DMS79 (cell line): ENCODE data around the gene AP3S1.
A peak's percentile ranks its signal among the peaks of the same experiment; 100 is the strongest.
"Not testable (repeated sequence)": the region's sequence is repeated elsewhere in the genome, so short reads cannot be mapped to it uniquely, and the experiment has no call there.

ENCODE experiments used
- DNase-seq: peaks from one replicate; lab custom pipeline; 2025; lab: John Stamatoyannopoulos, UW

The AP3S1 gene

DNA sequence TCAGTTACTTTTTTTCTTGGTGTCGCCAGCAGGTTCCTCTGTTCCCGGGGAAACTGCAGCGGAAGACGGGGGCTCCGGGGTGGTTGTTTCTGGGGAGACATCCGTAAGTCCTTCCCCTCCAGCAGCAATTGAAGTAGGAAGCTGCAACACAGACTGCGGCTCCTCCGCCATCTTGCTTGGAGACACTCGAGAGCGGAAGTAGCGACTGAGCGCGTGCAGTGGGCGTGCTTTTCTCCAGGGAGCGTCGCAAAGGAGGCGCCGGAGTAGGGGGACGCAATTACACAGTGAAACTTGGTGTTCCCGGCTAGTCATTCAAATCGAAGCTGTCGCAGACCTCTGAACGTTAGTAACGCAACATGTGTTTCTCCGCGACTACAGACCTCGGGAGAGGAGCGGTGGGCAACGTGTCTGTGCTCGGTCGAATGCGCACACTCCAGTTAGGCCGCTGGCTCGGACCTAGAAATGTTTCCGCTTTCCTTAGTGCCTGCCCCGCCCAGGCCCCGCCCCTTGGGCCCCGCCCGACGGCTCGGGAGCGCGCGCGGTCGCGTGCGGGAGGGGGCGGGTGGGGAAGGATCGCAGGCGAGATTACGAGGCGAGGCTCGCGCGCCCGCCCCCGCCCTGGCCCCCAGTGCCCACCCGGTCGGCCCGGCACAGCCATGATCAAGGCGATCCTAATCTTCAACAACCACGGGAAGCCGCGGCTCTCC, at the start of gene AP3S1, which contains the start of gene ATG12:
AP3S1 (plus strand) TSS at position 554 of the 707 bp plus-strand sequence; CDS start at position 657, 103 bp downstream.
ATG12 (minus strand) TSS at position 184 of the 707 bp plus-strand sequence; CDS start at position 171, 13 bp downstream.
- DNase-seq, result peak; percentile 70

DNA sequence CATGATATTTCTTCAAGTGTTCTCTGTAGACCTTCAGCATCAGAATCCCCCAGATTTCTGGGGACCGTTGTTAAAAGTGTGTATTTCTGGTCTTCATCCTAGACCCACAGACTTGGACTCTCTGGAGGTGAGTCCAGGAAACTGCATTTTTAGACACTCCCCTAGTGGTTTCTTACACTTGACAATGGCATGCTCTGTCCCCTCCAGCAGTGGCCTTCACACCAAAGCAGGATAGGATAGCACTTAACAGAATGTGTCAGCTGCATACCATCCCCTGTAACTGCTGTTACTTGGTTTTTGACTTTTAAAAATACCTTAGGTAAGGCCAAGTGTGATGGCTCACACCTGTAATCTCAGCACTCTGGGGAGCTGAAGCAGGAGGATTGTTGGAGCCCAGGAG, 46.0 kb upstream of the AP3S1 start:
- DNase-seq, result no peak

DNA sequence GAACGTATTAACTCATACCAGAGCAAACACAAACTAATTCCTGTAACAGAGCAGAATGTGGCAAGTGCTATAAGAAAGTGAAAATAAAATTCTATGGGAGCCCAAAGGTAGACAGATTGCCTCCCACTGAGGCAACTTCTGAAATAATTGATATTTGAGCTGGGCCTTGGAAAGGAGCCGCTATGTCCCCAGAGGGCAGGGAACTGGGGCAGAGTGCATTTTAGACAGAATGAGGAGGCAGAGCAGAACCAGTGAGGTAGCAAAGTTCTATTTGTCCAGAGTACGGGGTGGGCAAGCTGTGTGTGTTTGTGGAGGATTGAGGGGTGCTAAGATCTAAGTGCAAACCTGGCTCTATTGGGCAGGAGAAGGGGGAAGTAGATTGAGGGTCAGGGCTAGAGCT, 45.1 kb upstream of the AP3S1 start:
- no peak for DNase-seq

DNA sequence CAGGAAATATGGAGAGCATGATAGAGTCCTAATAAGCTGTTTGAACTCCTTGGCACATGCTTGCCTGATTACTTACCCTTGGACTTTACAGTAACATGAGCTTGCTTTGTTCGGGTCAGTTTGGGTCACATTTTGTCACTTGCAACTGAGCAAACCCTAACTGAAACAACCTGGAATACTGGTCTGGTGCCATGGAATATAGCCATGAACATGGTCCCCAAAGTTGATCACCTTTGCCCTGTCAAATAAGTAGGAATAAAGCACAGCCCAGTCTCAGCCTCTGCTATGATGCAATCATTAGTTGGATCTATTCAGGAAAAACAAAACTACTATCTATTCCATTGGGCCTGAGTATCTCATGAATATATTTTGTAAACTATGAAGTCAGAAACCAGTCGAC, 43.5 kb upstream of the AP3S1 start:
- no peak for DNase-seq

DNA sequence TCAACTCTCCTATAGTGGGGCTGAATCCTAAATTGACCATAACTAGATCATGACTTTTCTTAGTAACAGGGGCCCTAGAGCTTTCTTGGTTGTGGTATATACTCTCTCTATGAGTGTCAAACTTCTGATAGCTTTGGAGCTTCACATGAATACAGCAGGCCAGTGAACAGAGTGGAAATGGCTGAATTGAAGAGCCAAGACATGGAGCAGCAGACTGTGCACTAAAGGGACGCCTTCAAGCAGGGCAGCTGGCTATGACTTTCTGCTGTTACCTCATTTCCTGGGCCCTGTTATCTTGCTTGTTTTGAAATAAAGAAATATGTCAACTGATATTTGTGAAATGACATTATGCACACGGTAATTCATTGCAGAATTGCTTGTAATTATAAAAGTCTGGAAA, 41.6 kb upstream of the AP3S1 start:
- no peak for DNase-seq

DNA sequence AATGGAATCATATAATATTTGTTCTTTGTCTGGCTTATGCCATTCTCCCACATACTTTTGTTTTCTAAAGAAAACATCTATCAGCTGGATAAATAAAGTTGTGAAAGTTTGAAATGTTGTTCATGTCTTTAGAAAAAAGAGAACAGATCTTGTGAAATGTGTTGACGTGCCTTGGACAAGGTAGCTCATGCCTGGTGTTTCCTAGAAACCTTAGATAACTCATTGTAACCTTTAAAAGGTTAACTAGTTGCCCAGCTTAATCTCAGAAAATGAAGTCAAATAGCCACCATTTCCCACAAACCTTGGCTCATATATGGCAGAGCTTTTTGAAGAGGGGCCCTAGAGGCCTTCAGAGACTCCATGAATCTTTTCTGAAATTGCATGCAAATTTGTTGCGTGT, 40.6 kb upstream of the AP3S1 start:
- no peak for DNase-seq

DNA sequence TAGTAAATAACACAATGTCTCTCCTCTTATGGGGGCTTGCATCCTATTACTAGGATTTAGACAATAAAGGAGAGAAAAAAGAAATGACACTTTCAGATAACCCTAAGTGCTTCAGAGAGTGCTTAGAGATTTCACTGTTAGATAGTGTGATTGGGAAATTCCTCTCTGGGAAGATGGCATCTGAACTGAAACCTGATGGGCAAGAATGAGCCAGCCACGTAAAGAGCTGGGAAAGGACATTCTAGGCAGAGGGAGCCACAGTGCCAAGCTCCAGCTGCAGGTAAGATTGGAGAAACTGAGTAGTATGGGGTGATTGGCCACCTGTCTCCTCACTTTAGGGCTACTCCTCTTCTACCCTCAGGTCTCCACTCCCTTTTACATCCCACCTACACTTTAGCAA, 39.8 kb upstream of the AP3S1 start:
- DNase-seq, result no peak

DNA sequence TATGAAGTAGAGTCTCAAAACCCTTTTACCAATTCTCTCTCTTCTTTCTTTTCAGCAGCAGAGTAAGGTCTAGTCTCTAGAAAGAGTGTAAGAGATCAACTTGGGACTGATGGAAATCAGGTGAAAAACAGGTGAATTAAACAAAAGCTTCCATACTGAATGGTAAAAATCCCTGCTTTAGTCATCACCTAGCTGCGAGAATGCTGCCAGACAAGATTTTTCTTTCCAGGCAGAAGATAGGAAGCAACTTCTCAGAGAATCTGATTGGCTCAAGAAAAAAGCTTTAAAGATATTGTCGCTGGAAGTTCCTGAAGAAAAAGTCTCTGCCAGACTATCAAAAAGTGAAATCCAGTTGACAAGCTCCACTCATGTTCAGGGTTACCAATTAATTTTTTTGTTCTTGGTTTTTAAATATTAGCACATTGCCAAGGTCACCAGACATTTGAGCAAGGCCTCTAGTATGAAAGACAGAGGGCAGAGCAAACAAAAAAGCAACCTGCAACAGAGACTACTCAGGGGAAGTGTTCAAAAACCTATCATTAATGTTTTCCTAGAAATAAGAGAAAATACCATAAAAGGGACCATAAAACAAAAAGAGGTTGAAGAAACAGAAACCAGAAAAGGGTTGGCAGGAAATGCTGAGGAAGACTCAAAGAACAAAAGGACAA, 34.6 kb upstream of the AP3S1 start:
- no peak for DNase-seq

DNA sequence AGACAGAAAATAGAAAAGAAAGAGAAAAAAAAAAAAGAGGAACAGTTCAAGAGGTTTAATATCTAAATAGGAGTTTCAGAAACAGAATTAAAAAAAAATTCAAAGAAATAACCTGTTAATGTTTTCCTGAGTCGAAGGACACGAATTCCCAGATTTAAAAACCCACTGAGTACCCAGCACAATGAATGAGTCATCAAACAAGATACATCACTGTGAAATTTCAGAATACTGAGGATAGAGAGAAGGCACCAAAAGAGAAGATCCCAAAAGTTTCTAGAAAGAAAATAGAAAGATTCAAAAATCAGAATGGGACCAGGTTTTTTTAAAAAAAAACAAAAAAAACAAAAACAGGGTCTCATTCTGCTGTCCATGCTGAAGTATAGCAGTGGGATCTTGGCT, 34.1 kb upstream of the AP3S1 start:
- DNase-seq, result no peak

DNA sequence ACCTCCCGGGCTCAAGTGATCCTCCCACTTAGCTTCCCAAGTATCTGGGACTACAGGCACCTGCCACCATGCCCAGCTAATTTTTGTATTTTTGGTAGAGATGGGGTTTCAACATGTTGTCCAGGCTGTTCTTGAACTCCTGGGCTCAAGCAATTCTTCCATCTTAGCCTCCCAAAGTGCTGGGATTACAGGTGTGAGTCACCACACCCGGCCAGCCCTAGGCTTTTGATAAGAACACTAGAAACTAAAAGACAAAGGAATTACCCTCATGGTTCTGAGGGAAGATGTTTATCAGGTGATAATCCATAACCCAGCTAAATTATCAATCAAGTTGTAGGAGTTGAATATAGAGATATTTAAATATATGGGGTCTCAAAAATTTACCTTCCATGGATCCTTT, 33.7 kb upstream of the AP3S1 start:
- not testable (repeated sequence) for DNase-seq

DNA sequence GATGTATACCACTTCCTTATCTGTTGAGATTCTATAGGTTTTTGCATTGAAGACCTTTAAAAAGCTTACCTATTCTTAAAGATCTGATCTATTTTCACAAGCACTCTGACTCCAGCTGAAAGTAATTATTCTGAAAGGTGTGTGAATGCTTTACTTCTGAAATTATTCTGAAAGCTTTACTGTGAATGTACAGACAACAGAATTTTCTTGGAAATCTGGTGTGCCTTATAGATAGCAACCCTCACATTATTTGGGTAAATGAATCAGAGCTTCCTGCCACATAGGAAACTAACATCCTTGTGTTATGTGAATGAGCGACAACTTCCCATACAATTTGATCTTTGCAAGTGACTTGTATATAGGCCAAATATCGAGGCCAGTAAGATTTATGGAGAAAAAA, 31.8 kb upstream of the AP3S1 start:
- no peak for DNase-seq

DNA sequence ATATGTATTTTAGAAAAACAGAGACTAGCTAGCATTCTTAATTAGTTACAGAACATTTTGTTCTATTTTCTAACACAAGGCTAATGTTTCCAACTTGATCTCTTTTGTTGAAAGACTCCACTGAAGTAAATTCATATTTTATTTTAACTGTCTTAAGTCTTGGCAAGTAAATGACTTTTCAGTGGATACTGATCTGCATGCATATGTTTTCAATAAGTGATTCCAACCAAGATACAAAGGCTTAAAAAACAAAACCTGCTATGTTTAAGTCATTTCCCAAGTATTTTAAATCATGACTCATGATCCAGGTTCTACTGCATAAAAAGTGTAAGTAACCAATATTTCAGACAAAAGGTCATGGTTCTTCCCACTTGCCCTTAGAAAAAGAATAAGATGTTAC, 31.0 kb upstream of the AP3S1 start:
- no peak for DNase-seq

DNA sequence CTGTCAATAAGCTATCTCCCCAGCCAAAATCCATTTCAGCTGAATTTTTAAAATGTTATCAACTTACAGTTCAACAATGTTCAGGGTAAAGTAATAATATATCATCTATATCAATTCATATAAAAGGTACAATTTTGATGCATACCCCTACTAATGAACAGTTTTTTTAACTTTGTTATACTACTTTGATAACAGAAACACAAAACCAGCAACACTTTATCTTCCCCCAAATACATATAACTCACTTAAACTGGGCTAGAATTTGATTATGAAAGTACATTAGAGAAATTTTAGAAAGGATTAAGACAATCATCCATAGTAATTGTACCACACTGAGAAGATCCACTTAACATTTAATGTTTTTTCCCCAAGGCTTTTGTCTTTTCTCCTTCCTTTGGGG, 30.3 kb upstream of the AP3S1 start:
- DNase-seq, result no peak

DNA sequence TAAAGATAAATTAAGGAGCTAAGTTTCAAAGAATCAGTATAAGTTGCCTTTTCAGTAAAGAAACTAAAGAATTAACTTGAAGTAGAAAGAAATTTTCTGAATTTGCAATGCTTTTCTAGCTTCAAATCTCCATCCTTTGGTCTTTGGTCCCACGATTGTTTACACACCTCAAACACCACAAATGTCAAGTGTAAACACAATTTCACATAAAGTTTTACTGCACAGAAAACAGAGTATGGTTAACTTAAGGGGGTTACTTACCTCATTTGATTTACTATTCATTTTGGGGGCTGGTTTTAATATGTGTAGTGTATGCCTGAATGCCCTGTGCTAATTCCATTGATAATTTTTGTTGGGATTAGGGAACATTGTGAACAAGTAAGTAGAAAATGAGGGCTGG, 29.4 kb upstream of the AP3S1 start:
- DNase-seq, result no peak

DNA sequence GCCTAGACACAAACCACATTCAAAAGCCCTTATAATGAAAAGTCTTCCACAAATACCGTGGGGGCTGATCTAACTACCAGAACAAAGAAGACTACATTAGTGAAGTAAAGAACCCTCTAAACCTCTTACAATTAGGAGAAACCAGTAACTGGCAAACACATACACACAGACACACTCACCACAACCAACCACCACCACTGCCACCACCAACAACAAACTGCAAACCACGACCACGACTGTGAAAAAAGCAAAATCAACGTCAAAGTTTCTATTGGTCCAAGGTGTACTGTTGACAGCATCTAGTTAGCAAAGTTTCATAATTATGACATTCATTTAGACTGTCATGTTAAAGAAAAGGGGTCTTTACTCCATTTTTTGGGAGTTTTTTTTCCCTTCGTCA, 28.0 kb upstream of the AP3S1 start:
- DNase-seq, result no peak

DNA sequence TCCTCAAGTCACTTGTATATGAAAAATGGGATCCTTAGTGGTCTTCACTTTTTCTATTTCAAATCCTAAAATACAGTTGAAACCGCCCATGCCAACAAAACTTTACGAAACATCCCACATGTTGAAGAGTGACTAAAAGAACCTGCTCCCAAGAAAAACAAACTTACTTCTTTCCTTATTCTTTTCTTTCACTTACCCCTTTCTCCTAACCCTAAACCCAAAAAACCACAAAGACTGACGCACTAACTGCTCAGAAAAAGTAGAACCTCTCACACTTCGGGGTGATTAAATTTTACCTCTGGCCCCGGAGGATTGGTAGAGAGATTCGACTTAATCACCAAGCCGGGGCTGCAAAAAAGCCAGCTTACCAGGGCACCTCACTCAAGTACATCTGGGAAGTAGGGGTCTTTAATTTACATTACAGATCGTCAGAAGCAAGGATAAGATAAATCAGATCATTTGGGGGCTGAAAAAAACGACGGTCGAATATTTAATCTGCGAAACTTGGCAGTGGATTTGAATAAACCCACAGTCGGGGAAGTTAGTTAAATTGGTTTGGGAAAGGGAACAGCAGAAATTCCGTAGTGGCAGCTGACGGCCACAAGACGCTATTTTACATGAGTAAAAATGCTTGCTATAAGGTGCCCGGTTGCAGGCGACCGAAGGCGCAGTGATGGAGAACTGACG, 26.6 kb upstream of the AP3S1 start:
- no peak for DNase-seq

DNA sequence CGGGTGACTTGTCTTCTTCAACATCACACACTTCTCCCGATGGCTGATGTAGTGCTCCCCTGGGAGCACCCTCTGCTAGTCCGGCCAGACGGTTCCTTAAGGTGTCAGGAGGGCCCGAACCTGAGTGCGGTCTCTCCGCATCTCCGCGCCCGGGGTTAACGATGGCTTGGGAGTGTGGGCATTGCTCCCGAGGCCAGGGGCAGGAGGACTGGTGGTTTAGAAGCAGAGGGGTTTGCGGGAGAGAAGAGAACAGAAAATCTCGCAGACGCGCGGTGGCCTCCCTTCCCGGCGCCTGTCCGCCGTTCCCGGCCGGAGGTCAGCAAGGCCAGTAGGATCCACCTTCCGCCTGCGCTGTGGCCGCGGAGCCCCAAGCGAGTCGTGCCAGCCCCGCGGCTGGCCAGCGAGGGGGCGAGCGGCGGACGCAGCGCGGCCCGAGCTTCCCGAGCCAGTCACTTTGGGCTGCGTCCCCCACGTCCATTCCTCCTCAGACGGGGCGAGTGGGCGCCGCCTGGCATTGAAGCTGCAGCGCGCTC, 26.0 kb upstream of the AP3S1 start:
- DNase-seq, result no peak

DNA sequence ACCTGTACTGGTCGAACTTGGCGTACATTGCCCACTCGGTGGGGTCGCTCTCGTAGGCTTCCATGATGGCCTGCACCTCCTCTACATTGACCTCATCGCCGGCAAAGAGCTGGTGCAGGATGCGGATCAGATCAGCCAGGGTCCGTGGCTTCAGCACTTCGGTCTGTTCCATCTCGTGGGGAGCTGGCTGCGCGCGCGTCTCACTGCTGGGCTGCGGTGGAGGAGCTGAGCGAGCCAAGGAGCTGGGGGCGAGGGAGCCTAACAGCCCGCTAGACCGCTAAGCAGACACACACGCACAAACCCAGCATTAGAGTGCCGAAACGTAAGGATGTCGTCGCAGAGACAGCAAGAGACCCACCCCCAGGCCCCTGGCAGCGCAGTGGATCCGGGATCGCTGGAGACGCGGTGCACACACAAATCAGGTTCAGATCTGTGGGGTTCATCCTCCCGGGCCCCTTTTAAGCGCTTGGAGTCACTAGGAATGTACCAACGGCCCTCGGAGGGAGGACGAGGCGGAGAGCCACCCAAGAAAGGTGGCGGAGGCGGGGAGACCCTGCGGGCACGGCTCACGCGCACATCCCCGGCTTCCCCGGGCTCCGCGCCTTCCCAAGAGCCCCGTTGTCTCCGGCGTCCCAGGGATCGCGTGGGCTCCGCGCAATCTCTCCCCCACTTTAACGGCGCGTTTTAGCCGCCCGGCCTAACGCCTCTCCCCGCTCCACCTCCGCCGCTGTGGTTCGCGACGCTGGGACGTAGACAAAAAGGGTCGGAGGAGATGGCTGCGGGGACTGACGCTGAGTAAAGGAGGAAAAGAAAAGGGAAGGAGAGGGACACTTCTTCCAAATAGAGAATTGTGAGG, 25.3 kb upstream of the AP3S1 start, which contains the start of gene CDO1:
CDO1 (minus strand) TSS at position 434 of the 856 bp plus-strand sequence; CDS start at position 172, 262 bp downstream.
- DNase-seq, result no peak

DNA sequence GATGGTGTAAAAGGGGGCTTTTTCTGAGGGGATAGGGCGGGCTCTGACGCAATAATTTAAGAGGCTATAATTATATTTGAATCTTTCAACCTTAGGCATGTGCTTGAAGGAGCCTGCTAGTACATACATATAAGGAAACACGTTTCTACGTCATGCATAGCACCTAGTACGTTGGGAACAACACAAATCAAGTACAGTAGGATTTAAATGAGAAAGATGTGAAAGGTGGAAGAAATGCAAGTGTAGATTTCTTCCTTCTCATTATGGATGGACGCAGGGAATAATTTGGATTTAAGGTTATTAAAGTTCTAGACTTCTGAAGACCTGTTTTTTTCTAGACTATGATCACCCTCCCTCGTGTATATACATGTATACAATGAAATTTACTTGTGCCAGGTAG, 24.3 kb upstream of the AP3S1 start:
- no peak for DNase-seq

DNA sequence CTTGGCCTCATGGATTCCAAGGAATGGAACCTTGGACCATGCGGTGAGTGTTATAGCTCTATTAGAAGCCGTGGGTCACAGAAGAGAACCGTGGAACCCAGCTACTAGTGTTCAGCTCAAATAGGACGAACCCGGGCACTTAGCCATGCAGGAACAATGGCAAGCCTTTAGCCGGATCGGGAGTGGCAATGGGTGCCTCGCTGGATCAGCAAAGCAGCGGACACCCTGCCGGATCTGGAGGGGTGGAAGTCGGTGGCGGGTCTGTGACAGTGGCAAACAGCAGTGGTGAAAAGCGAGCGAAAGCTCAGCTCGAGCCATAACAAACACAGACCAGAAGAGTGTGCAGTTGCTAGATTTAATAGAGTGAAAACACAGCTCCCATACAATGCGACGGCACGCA, 22.9 kb upstream of the AP3S1 start:
- no peak for DNase-seq

DNA sequence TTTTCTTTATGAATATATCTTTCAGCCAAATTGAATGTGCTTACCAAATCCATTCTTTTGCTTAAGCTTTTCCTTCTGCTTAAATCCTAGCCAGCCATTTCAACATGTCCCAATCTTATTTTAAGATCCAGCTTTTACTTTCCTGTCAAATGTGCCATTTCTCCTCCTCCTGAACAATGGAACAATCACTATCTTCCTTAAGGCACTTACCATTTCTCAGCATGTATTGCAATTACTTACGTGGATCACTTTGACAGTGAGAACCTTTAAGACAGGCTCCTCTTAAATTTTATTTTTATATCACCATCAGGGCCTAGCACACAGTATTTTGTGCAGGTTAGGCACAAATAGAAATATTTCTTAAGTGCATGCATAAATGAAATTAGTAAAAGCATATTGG, 20.9 kb upstream of the AP3S1 start:
- DNase-seq, result no peak

DNA sequence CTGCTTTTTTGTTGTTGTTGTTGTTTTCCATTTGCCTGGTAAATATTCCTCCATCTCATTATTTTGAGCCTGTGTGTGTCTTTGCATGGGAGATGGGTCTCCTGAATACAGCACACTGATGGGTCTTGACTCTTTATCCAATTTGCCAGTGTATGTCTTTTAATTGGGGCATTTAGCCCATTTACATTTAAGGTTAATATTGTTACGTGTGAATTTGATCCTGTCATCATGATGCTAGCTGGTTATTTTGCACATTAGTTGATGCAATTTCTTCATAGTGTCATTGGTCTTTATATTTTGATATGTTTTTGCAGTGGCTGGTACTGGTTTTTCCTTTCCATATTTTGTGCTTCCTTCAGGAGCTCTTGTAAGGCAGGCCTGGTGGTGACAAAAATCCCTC, 16.8 kb upstream of the AP3S1 start:
- DNase-seq, result not testable (repeated sequence)
